SU-DHL-6 (cell line): ENCODE results near the gene REXO1.

ENCODE experiments used
- H2AFZ ChIP-seq: fragments of 200-600 bp; sonication (generic); 2 replicates; pipeline ENCODE4 v1.6.1; 2014; ENCODE audit warnings: low read depth, mild to moderate bottlenecking, moderate library complexity, mixed read lengths, antibody characterized with exemption, low read length; ENCODE audit not compliant: severe bottlenecking
- H3F3A ChIP-seq: fragments of 200-600 bp; shearing (Covaris generic); 2 replicates; pipeline ENCODE4 v1.6.0; 2016; ENCODE audit warnings: antibody characterized with exemption, mild to moderate bottlenecking; ENCODE audit not compliant: insufficient read depth
- H3K27ac ChIP-seq: fragments of 200-600 bp; sonication (generic); 2 replicates; pipeline ENCODE4 v1.5.1; 2016; ENCODE audit warnings: low read depth, mild to moderate bottlenecking, low read length, moderate library complexity, mixed read lengths
- H3K27me3 ChIP-seq: fragments of 200-600 bp; sonication (generic), shearing (Covaris generic); 2 replicates; pipeline ENCODE4 v1.6.0; 2014; ENCODE audit warnings: mild to moderate bottlenecking, low read length
- H3K36me3 ChIP-seq: fragments of 200-600 bp; sonication (generic); 2 replicates; pipeline ENCODE4 v1.6.1; 2014; ENCODE audit warnings: mild to moderate bottlenecking, low read length, mixed read lengths
- H3K4me2 ChIP-seq: fragments of 300-600, 200-600 bp; shearing (Covaris generic), sonication (generic); 2 replicates; pipeline ENCODE4 v1.6.0; 2014; ENCODE audit warnings: low read length, low read depth, mild to moderate bottlenecking; ENCODE audit not compliant: poor library complexity, severe bottlenecking
- H3K4me3 ChIP-seq: fragments of 200-600 bp; sonication (generic); 2 replicates; pipeline ENCODE4 v1.5.1; 2014; ENCODE audit warnings: antibody characterized with exemption, low read length, mild to moderate bottlenecking, mixed read lengths; ENCODE audit not compliant: insufficient read depth, poor library complexity, severe bottlenecking
- H3K79me2 ChIP-seq: fragments of 200-600 bp; sonication (generic); 2 replicates; pipeline ENCODE4 v1.6.1; 2014; ENCODE audit warnings: mild to moderate bottlenecking, low read length, moderate library complexity; ENCODE audit not compliant: insufficient read depth
- H3K9ac ChIP-seq: fragments of 200-600 bp; sonication (generic); 2 replicates; pipeline ENCODE4 v1.7.0; 2014; ENCODE audit warnings: mild to moderate bottlenecking, low read length
- H3K9me2 ChIP-seq: fragments of 200-600 bp; sonication (generic); replicated peaks from 2 replicates; pipeline ENCODE4 v1.6.1; 2014; ENCODE audit warnings: low read length; ENCODE audit not compliant: insufficient read depth
- H3K9me3 ChIP-seq: fragments of 200-600 bp; sonication (generic); 2 replicates; pipeline ENCODE4 v1.6.1; 2014; ENCODE audit warnings: low read length, mixed read lengths; ENCODE audit not compliant: insufficient read depth
- H4K20me1 ChIP-seq: fragments of 200-600 bp; sonication (generic); 2 replicates; pipeline ENCODE4 v1.6.1; 2014; ENCODE audit warnings: low read depth, mild to moderate bottlenecking, antibody characterized with exemption, low read length, moderate library complexity, mixed read lengths
- CTCF ChIP-seq: fragments of 200-600 bp; sonication (generic); IDR thresholded peaks from one replicate; pipeline ENCODE4 v1.5.1; 2017; ENCODE audit warnings: antibody characterized with exemption, mild to moderate bottlenecking, low read length, moderate library complexity; ENCODE audit not compliant: insufficient read depth, poor library complexity, severe bottlenecking
- EZH2phosphoT487 ChIP-seq: fragments of 200-600 bp; sonication (generic), shearing (Covaris generic); conservative IDR thresholded peaks from 2 replicates; pipeline ENCODE4 v1.6.1; 2018; ENCODE audit warnings: mild to moderate bottlenecking, antibody characterized with exemption, low read length, moderate library complexity, mixed read lengths

The REXO1 gene

GRCh38 chr19:1829958-1830357, 18.3 kb downstream of the REXO1 start:
- H3K4me2 ChIP-seq = no peak overlapping the region
- no peaks in the 10 kb centered on the region for H3K36me3 ChIP-seq
- H3K4me3 ChIP-seq = no peak overlapping the region
- H3F3A ChIP-seq = no peaks in the 10 kb centered on the region
- H3K27ac ChIP-seq = no peak overlapping the region
- no peak overlapping the region for H2AFZ ChIP-seq
- H3K9ac ChIP-seq = no peak overlapping the region
- no peaks in the 10 kb centered on the region for H3K9me3 ChIP-seq
- no peaks in the 10 kb centered on the region; the same call in 1 of the 2 replicates for H4K20me1 ChIP-seq
- no peaks in the 10 kb centered on the region for H3K27me3 ChIP-seq
- no peak for TF ChIP-seq EZH2phosphoT487
- no peak for TF ChIP-seq CTCF
- H3K79me2 ChIP-seq = peaks cover 21% of the 10 kb centered on the region
- no peaks in the 10 kb centered on the region for H3K9me2 ChIP-seq

- H3K36me3 ChIP-seq = 0 out of 2 replicates have a peak, but pooled peaks cover 4% of the 10 kb centered on the region
- no peaks in the 10 kb centered on the region for H3K27me3 ChIP-seq
- no peak overlapping the region for H3K9ac ChIP-seq
- no peak overlapping the region for H2AFZ ChIP-seq
- H3F3A ChIP-seq = no peaks in the 10 kb centered on the region
- no peak overlapping the region for H3K4me2 ChIP-seq
- H3K9me3 ChIP-seq = no peaks in the 10 kb centered on the region
- H3K4me3 ChIP-seq = no peak overlapping the region
- peaks cover 8% of the 10 kb centered on the region for H3K79me2 ChIP-seq
- no peak overlapping the region for H3K27ac ChIP-seq
- H3K9me2 ChIP-seq = no peaks in the 10 kb centered on the region
- no peaks in the 10 kb centered on the region; the same call in 1 of the 2 replicates for H4K20me1 ChIP-seq
- TF ChIP-seq EZH2phosphoT487 = no peak
- TF ChIP-seq CTCF = no peak
Observed at GRCh38 chr19:1828279-1829238, 19.7 kb downstream of the REXO1 start.

GRCh38 chr19:1827566-1828278, 20.6 kb downstream of the REXO1 start:
- no peaks in the 10 kb centered on the region for H3K9me2 ChIP-seq
- H3K9me3 ChIP-seq = no peaks in the 10 kb centered on the region
- no peak overlapping the region for H3K4me2 ChIP-seq
- no peak overlapping the region for H3K4me3 ChIP-seq
- H2AFZ ChIP-seq = no peak overlapping the region
- H3F3A ChIP-seq = no peaks in the 10 kb centered on the region
- H3K27ac ChIP-seq = no peak overlapping the region
- TF ChIP-seq CTCF = no peak
- no peak for TF ChIP-seq EZH2phosphoT487
- H3K36me3 ChIP-seq = 0 out of 2 replicates have a peak, but pooled peaks cover 4% of the 10 kb centered on the region
- H3K27me3 ChIP-seq = no peaks in the 10 kb centered on the region
- no peak overlapping the region for H3K9ac ChIP-seq
- H4K20me1 ChIP-seq = no peaks in the 10 kb centered on the region; the same call in 1 of the 2 replicates
- no peaks in the 10 kb centered on the region for H3K79me2 ChIP-seq
